Right ventricle myocardium superior (tissue), 1 donor: ENCODE measurements around the gene CEP20. TPM values are rescaled to one million over a fixed set of nuclear protein-coding genes. Genes with fewer than 3 reads are reported as not detected.

ENCODE experiments used
- ATAC-seq: fragments of 200-7000 bp; cut with Tn5 transposase; one replicate; pipeline ENCODE4 v1.9.1; 2020; ENCODE audit warnings: mild to moderate bottlenecking; ENCODE audit not compliant: poor library complexity
- DNase-seq: peaks from one replicate; pipeline ENCODE4 v3.0.0-alpha.2; 2020
- intact Hi-C: fragments of 100-400 bp; cut with DNase I; formaldehyde crosslinking; loops from one replicate; pipeline ENCODE4 v1.11.2; 2022
- total RNA-seq: library from RNA; stranded (reverse); fragmentation: NEBNext Ultra II Directional; extraction: Animal tissue kit (Norgen Biotek cat#: 25700); gene quantifications from one replicate; pipeline ENCODE4 v1.2.1, GENCODE V29; 2021
- donor health status: DM: no; HTN: yes; CAD: no; lungs with severe emphysema.

CEP20 gene
- total RNA-seq, 1 donor from 2014 or later: 27.7 TPM

GRCh38 chr16:15819046-15819445 is 69.4 kb downstream of the CEP20 start:
- ATAC-seq (no peak), DNase-seq (no peak)
- intact Hi-C loops: no loop called here

GRCh38 chr16:15817446-15817845 is 71.0 kb downstream of the CEP20 start:
- DNase-seq (no peak), ATAC-seq (no peak)
- intact Hi-C loops: no loop called here

GRCh38 chr16:15816228-15816627 is 72.2 kb downstream of the CEP20 start:
- DNase-seq (no peak), ATAC-seq (no peak)
- intact Hi-C loops: no loop called here

Other genes starting within 250 kb of the CEP20 start
- gene MARF1, start 245.4 kb downstream of the CEP20 start, total RNA-seq: 45.2 TPM
- gene NDE1, start 238.4 kb downstream of the CEP20 start, total RNA-seq: 12.6 TPM
- 14.0 TPM for gene MYH11, start 31.6 kb downstream of the CEP20 start, total RNA-seq
- gene ABCC1, start 61.0 kb upstream of the CEP20 start, total RNA-seq: 24.4 TPM